ENCODE measurements around the gene NRAP. TPM values are rescaled to one million over a fixed set of nuclear protein-coding genes. Genes with fewer than 3 reads are reported as not detected.

NRAP gene
- total RNA-seq, 1 experiment from 2014 or later, result not detected

- DNase-seq, result no peak
- H3K4ac ChIP-seq (ENCODE audit: low read depth, low read length), result no peak overlapping the region
- no peak overlapping the region for H3K27ac ChIP-seq (ENCODE audit: insufficient read length, low read depth, low read length)
- H4K20me1 ChIP-seq (ENCODE audit: control insufficient read depth, insufficient read depth, insufficient read length), result no peaks in the 10 kb centered on the region
- H3K9me3 ChIP-seq (ENCODE audit: control insufficient read depth, low read depth, low read length), result no peaks in the 10 kb centered on the region
- H3K4me1 ChIP-seq (ENCODE audit: insufficient read depth, low read length), result peaks cover 10% of the 10 kb centered on the region; the same call in 1 of the 2 replicates
- H4K5ac ChIP-seq (ENCODE audit: insufficient read length, low read depth, low read length), result no peak overlapping the region
- no peaks in the 10 kb centered on the region for H3K79me2 ChIP-seq (ENCODE audit: insufficient read depth, low read length)
- Mint-ChIP-seq H3K27me3 (ENCODE audit: low read depth) (peaks cover 68% of the 10 kb centered on the region), H3K4me3 (peak overlapping the region; percentile 11 to 66; a peak in 4 of 5 replicates), H3K27ac (peak overlapping the region in 2 of 3 experiments; percentile 20 to 88; a peak in 3 of 7 replicates), H3K9me3 (no peaks in the 10 kb centered on the region), H3K4me1 (peaks cover 67 to 68% of the 10 kb centered on the region in 2 experiments), H3K36me3 (ENCODE audit: insufficient read depth in 1 of 3, low read depth in 3 of 3) (no peaks in the 10 kb centered on the region; a peak in 1 of 7 replicates)
- H2BK15ac ChIP-seq (ENCODE audit: low read depth, low read length), result no peak overlapping the region
- no peak overlapping the region for H2BK12ac ChIP-seq (ENCODE audit: insufficient read length, low read depth, low read length)
- H3T11ph ChIP-seq (ENCODE audit: low read length), result no peak overlapping the region
- H3K27me3 ChIP-seq (ENCODE audit: insufficient read depth, low read length), result no peaks in the 10 kb centered on the region; the same call in 1 of the 2 replicates
- no peak overlapping the region for H2BK5ac ChIP-seq (ENCODE audit: insufficient read length, low read length)
- no peaks in the 10 kb centered on the region for H3K79me1 ChIP-seq (ENCODE audit: insufficient read depth, low read depth, low read length, poor library complexity, severe bottlenecking)
- no peak overlapping the region for H2AK5ac ChIP-seq (ENCODE audit: insufficient read length, low read length)
- no peaks in the 10 kb centered on the region for H3K23me2 ChIP-seq (ENCODE audit: insufficient read length, low read depth, low read length, poor library complexity, severe bottlenecking)
- no CpG with 5 or more reads among the region's 7 CpGs for WGBS (ENCODE audit: extremely low coverage, insufficient read length, low lambda C conversion rate)
- H2BK120ac ChIP-seq (ENCODE audit: low read depth, low read length, poor library complexity, severe bottlenecking), result no peak overlapping the region
- H3K56ac ChIP-seq (ENCODE audit: insufficient read length, low read depth, low read length), result no peak overlapping the region
- H3K9ac ChIP-seq (ENCODE audit: extremely low read depth, insufficient read length, low read length), result no peak overlapping the region
- H4K91ac ChIP-seq (ENCODE audit: insufficient read length, low read depth, low read length), result no peak overlapping the region
- H3K23ac ChIP-seq (ENCODE audit: insufficient read length, low read depth, low read length), result no peak overlapping the region
- no peak overlapping the region for H3K14ac ChIP-seq (ENCODE audit: insufficient read depth, low read length)
- no peak overlapping the region for H2BK20ac ChIP-seq (ENCODE audit: low read depth, low read length, poor library complexity, severe bottlenecking)
- H3K4me2 ChIP-seq (ENCODE audit: insufficient read depth, insufficient read length, low read length), result peak overlapping the region; percentile 49
- no peak overlapping the region for H2AFZ ChIP-seq (ENCODE audit: low read length)
- TF ChIP-seq CTCF (conservative IDR thresholded peaks at IDR 0.05), result no peak
- no peak overlapping the region for H3K18ac ChIP-seq (ENCODE audit: insufficient read length, low read depth, low read length)
- H4K8ac ChIP-seq (replicated peaks; ENCODE audit: insufficient read length, low read depth, low read length), result no peak overlapping the region
Measured at GRCh38 chr10:113617086-113617485, 46.8 kb downstream of the NRAP start.

Data from H9 (cell line).